Measurements from ENCODE around the gene RYR3. TPM values are rescaled to one million over a fixed set of nuclear protein-coding genes. Genes with fewer than 3 reads are reported as not detected.

The RYR3 gene
- total and polyA plus RNA-seq, 2 donors (not counting 1 experiment from before 2014, with no cell fraction given), result 0.17 TPM; not detected in 1

GRCh38 chr15:33298631-33299030, 12.1 kb upstream of the RYR3 start:
- no peak for TF ChIP-seq EZH2 (IDR thresholded peaks at IDR 0.05; ENCODE audit: low read length, missing control alignments)
- TF ChIP-seq CTCF (conservative IDR thresholded peaks at IDR 0.05 in 1 of 2, IDR thresholded peaks at IDR 0.05 in 1 of 2; ENCODE audit: low read depth in 1 of 2, low read length in 2 of 2), result no peak
- Histone ChIP-seq H3K9ac (ENCODE audit: insufficient read depth, low read length) (no peak overlapping the region), H3K4me2 (ENCODE audit: extremely low read depth, insufficient read depth, low read length) (no peak overlapping the region), H3K79me2 (ENCODE audit: control insufficient read depth, insufficient read depth, low read length) (no peaks in the 10 kb centered on the region), H3K4me3 (replicated peaks in 1 of 4; ENCODE audit: control extremely low read depth in 1 of 4, insufficient read depth in 1 of 4, low read depth in 3 of 4, low read length in 4 of 4) (no peak overlapping the region), H3K4me1 (ENCODE audit: control insufficient read depth, extremely low read depth, insufficient read depth, low read length) (no peaks in the 10 kb centered on the region), H4K20me1 (ENCODE audit: control insufficient read depth, extremely low read depth, insufficient read depth, low read length) (no peaks in the 10 kb centered on the region), H3K27me3 (ENCODE audit: control insufficient read depth, insufficient read depth, low read length) (peaks cover 6% of the 10 kb centered on the region), H3K9me3 (ENCODE audit: control insufficient read depth, insufficient read depth, low read depth, low read length) (no peaks in the 10 kb centered on the region), H3K36me3 (ENCODE audit: control insufficient read depth, insufficient read depth, low read length) (no peaks in the 10 kb centered on the region), H2AFZ (ENCODE audit: low read length) (no peak overlapping the region), H3K27ac (ENCODE audit: insufficient read depth, low read length) (no peak overlapping the region)
- no peak for DNase-seq (ENCODE audit: low read depth in 2 of 2)

GRCh38 chr15:33304924-33305323, 5.8 kb upstream of the RYR3 start:
- no peaks in the 10 kb centered on the region for H4K20me1 ChIP-seq (ENCODE audit: control insufficient read depth, extremely low read depth, insufficient read depth, low read length)
- no peaks in the 10 kb centered on the region for H3K4me1 ChIP-seq (ENCODE audit: control insufficient read depth, extremely low read depth, insufficient read depth, low read length)
- no peak overlapping the region for H3K27ac ChIP-seq (ENCODE audit: insufficient read depth, low read length)
- H3K36me3 ChIP-seq (ENCODE audit: control insufficient read depth, insufficient read depth, low read length), result no peaks in the 10 kb centered on the region
- H3K4me2 ChIP-seq (ENCODE audit: extremely low read depth, insufficient read depth, low read length), result no peak overlapping the region
- H3K4me3 ChIP-seq (replicated peaks in 1 of 4; ENCODE audit: control extremely low read depth in 1 of 4, insufficient read depth in 1 of 4, low read depth in 3 of 4, low read length in 4 of 4), result no peak overlapping the region
- no peak overlapping the region for H2AFZ ChIP-seq (ENCODE audit: low read length)
- DNase-seq (ENCODE audit: low read depth in 2 of 2), result no peak
- peaks cover 9% of the 10 kb centered on the region for H3K27me3 ChIP-seq (ENCODE audit: control insufficient read depth, insufficient read depth, low read length)
- H3K9me3 ChIP-seq (ENCODE audit: control insufficient read depth, insufficient read depth, low read depth, low read length), result no peaks in the 10 kb centered on the region
- H3K9ac ChIP-seq (ENCODE audit: insufficient read depth, low read length), result no peak overlapping the region
- no peak for TF ChIP-seq CTCF (conservative IDR thresholded peaks at IDR 0.05 in 1 of 2, IDR thresholded peaks at IDR 0.05 in 1 of 2; ENCODE audit: low read depth in 1 of 2, low read length in 2 of 2)
- H3K79me2 ChIP-seq (ENCODE audit: control insufficient read depth, insufficient read depth, low read length), result no peaks in the 10 kb centered on the region

GRCh38 chr15:33309602-33310276, 1.0 kb upstream of the RYR3 start:
- H3K79me2 ChIP-seq (ENCODE audit: control insufficient read depth, insufficient read depth, low read length), result no peaks in the 10 kb centered on the region
- H3K4me3 ChIP-seq (replicated peaks in 1 of 4; ENCODE audit: control extremely low read depth in 1 of 4, insufficient read depth in 1 of 4, low read depth in 3 of 4, low read length in 4 of 4), result no peak overlapping the region
- no peak overlapping the region for H3K9ac ChIP-seq (ENCODE audit: insufficient read depth, low read length)
- no peak overlapping the region for H3K27ac ChIP-seq (ENCODE audit: insufficient read depth, low read length)
- no peak for TF ChIP-seq CTCF (conservative IDR thresholded peaks at IDR 0.05 in 1 of 2, IDR thresholded peaks at IDR 0.05 in 1 of 2; ENCODE audit: low read depth in 1 of 2, low read length in 2 of 2)
- peak; percentile 2 for TF ChIP-seq EZH2 (IDR thresholded peaks at IDR 0.05; ENCODE audit: low read length, missing control alignments)
- H2AFZ ChIP-seq (ENCODE audit: low read length), result no peak overlapping the region
- H3K4me2 ChIP-seq (ENCODE audit: extremely low read depth, insufficient read depth, low read length), result no peak overlapping the region
- no peaks in the 10 kb centered on the region for H3K9me3 ChIP-seq (ENCODE audit: control insufficient read depth, insufficient read depth, low read depth, low read length)
- no peaks in the 10 kb centered on the region for H3K36me3 ChIP-seq (ENCODE audit: control insufficient read depth, insufficient read depth, low read length)
- peaks cover 17% of the 10 kb centered on the region for H3K27me3 ChIP-seq (ENCODE audit: control insufficient read depth, insufficient read depth, low read length)
- no peaks in the 10 kb centered on the region for H3K4me1 ChIP-seq (ENCODE audit: control insufficient read depth, extremely low read depth, insufficient read depth, low read length)
- no peaks in the 10 kb centered on the region for H4K20me1 ChIP-seq (ENCODE audit: control insufficient read depth, extremely low read depth, insufficient read depth, low read length)
- no peak for DNase-seq (ENCODE audit: low read depth in 2 of 2)
